Loucy (cell line): Measurements from ENCODE around the gene LY6G6C.

Experiments used
- H2AFZ ChIP-seq: fragments of 200-600 bp; sonication (generic); 2 replicates; pipeline ENCODE4 v1.6.0; 2016; ENCODE audit warnings: antibody characterized with exemption, mild to moderate bottlenecking, low read length, moderate library complexity
- H3F3A ChIP-seq: fragments of 200-600 bp; 2 replicates; pipeline ENCODE4 v1.6.0; 2016; ENCODE audit warnings: antibody characterized with exemption, low read depth, mild to moderate bottlenecking
- H3K27me3 ChIP-seq: fragments of 200-600 bp; sonication (generic); 2 replicates; pipeline ENCODE4 v1.6.1; 2014; ENCODE audit warnings: low read length, mild to moderate bottlenecking; ENCODE audit not compliant: insufficient read depth, poor library complexity, severe bottlenecking
- H3K36me3 ChIP-seq: fragments of 200-600 bp; sonication (generic); 2 replicates; pipeline ENCODE4 v1.6.1; 2016; ENCODE audit warnings: low read length; ENCODE audit not compliant: insufficient read depth
- H3K4me1 ChIP-seq: fragments of 200-600 bp; sonication (generic); 2 replicates; pipeline ENCODE4 v1.5.1; 2014; ENCODE audit warnings: low read length, mild to moderate bottlenecking; ENCODE audit not compliant: insufficient read depth, poor library complexity, severe bottlenecking
- H3K4me2 ChIP-seq: fragments of 200-600 bp; sonication (generic); 2 replicates; pipeline ENCODE4 v1.6.0; 2014; ENCODE audit warnings: antibody characterized with exemption, low read length, low read depth, mild to moderate bottlenecking; ENCODE audit not compliant: poor library complexity, severe bottlenecking
- H3K4me3 ChIP-seq: fragments of 200-600 bp; sonication (generic); 2 replicates; pipeline ENCODE4 v1.5.1; 2014; ENCODE audit warnings: low read length, mild to moderate bottlenecking, mixed read lengths; ENCODE audit not compliant: poor library complexity, severe bottlenecking
- H3K79me2 ChIP-seq: fragments of 200-600 bp; sonication (generic); 2 replicates; pipeline ENCODE4 v1.6.1; 2014; ENCODE audit warnings: low read length; ENCODE audit not compliant: insufficient read depth
- H3K9ac ChIP-seq: fragments of 200-600 bp; sonication (generic); 2 replicates; pipeline ENCODE4 v1.6.0; 2014; ENCODE audit warnings: mild to moderate bottlenecking, low read depth, low read length, moderate library complexity; ENCODE audit not compliant: poor library complexity, severe bottlenecking
- H3K9me2 ChIP-seq: fragments of 200-600 bp; sonication (generic); replicated peaks from 2 replicates; pipeline ENCODE4 v1.6.1; 2016; ENCODE audit warnings: low read depth, low read length, mixed read lengths
- H3K9me3 ChIP-seq: fragments of 200-600 bp; sonication (generic); 2 replicates; pipeline ENCODE4 v1.6.1; 2014; ENCODE audit warnings: mild to moderate bottlenecking, antibody characterized with exemption, low read length, low read depth; ENCODE audit not compliant: insufficient read depth
- H4K20me1 ChIP-seq: fragments of 200-600 bp; sonication (generic); 2 replicates; pipeline ENCODE4 v1.6.0; 2014; ENCODE audit warnings: antibody characterized with exemption, low read length, mild to moderate bottlenecking; ENCODE audit not compliant: insufficient read depth, poor library complexity, severe bottlenecking
- CTCF ChIP-seq: fragments of 200-600 bp; sonication (generic); conservative IDR thresholded peaks from 2 replicates; pipeline ENCODE4 v1.5.1; 2014; ENCODE audit warnings: mild to moderate bottlenecking, antibody characterized with exemption, low read length
- EZH2phosphoT487 ChIP-seq: fragments of 200-600 bp; IDR thresholded peaks from 2 replicates; pipeline ENCODE4 v1.6.1; 2018; ENCODE audit warnings: antibody characterized with exemption, mild to moderate bottlenecking, moderate library complexity, borderline replicate concordance

LY6G6C gene

GRCh38 chr6:31733734-31734133 lies 12.2 kb upstream of the LY6G6C start:
- Histone ChIP-seq H3K27me3 (peaks cover 9% of the 10 kb centered on the region), H3K9me2 (no peaks in the 10 kb centered on the region), H3K9ac (peak overlapping the region; percentile 100), H2AFZ (no peak overlapping the region), H3K4me1 (peaks cover 62% of the 10 kb centered on the region), H3K36me3 (peaks cover 35% of the 10 kb centered on the region), H3K79me2 (peaks cover 81% of the 10 kb centered on the region), H3K9me3 (no peaks in the 10 kb centered on the region), H3F3A (peaks cover 23% of the 10 kb centered on the region), H3K4me2 (peak overlapping the region; percentile 99), H4K20me1 (peaks cover 42% of the 10 kb centered on the region), H3K4me3 (peak overlapping the region; percentile 100)
- TF ChIP-seq CTCF: no peak
- no peak for TF ChIP-seq EZH2phosphoT487

- H3K9me2 ChIP-seq: no peaks in the 10 kb centered on the region
- peak overlapping the region; percentile 21 for H3K4me2 ChIP-seq
- H4K20me1 ChIP-seq: peaks cover 48% of the 10 kb centered on the region
- H3K27me3 ChIP-seq: peaks cover 9% of the 10 kb centered on the region
- TF ChIP-seq CTCF: no peak
- no peak for TF ChIP-seq EZH2phosphoT487
- H3K9me3 ChIP-seq: no peaks in the 10 kb centered on the region
- H3K4me3 ChIP-seq: no peak overlapping the region
- peaks cover 40% of the 10 kb centered on the region for H3K36me3 ChIP-seq
- H3K9ac ChIP-seq: no peak overlapping the region
- peaks cover 92% of the 10 kb centered on the region for H3K79me2 ChIP-seq
- no peak overlapping the region for H2AFZ ChIP-seq
- peaks cover 15% of the 10 kb centered on the region; the same call in 1 of the 2 replicates for H3F3A ChIP-seq
- H3K4me1 ChIP-seq: peaks cover 55% of the 10 kb centered on the region
Measured at GRCh38 chr6:31732029-31732428, 10.5 kb upstream of the LY6G6C start.

- no peaks in the 10 kb centered on the region for H3K9me3 ChIP-seq
- no peak overlapping the region for H2AFZ ChIP-seq
- H3K9ac ChIP-seq: peak overlapping the region; percentile 89
- H3K4me2 ChIP-seq: peak overlapping the region; percentile 85
- peaks cover 62% of the 10 kb centered on the region for H3K4me1 ChIP-seq
- no peaks in the 10 kb centered on the region for H3K9me2 ChIP-seq
- peaks cover 45% of the 10 kb centered on the region for H4K20me1 ChIP-seq
- peaks cover 5% of the 10 kb centered on the region for H3K27me3 ChIP-seq
- H3K36me3 ChIP-seq: peaks cover 41% of the 10 kb centered on the region
- TF ChIP-seq CTCF (0 out of 2 replicates have a peak, but pooled peaks have one; percentile 1), EZH2phosphoT487 (no peak)
- H3K79me2 ChIP-seq: peaks cover 83% of the 10 kb centered on the region
- peak overlapping the region; percentile 94 for H3K4me3 ChIP-seq
- H3F3A ChIP-seq: peaks cover 16% of the 10 kb centered on the region; the same call in 1 of the 2 replicates
Measured at GRCh38 chr6:31730631-31731086, 9.1 kb upstream of the LY6G6C start.
